NCI-H748 (cell line): ENCODE data around the gene IMMP2L.
A peak's percentile ranks its signal among the peaks of the same experiment; 100 is the strongest.

Experiments used
- DNase-seq: peaks from one replicate; lab custom pipeline; 2025; ENCODE audit not compliant: unreplicated experiment; lab: John Stamatoyannopoulos, UW

IMMP2L gene

GRCh38 chr7:111232249-111233084 is 329.8 kb downstream of the IMMP2L start:
- no peak for DNase-seq

- no peak for DNase-seq
Observed at GRCh38 chr7:111229916-111230315, 332.4 kb downstream of the IMMP2L start.

- DNase-seq, result no peak
Observed at GRCh38 chr7:111229181-111229740, 333.0 kb downstream of the IMMP2L start.

- no peak for DNase-seq
Observed at GRCh38 chr7:111228437-111228836, 333.9 kb downstream of the IMMP2L start.

- DNase-seq, result no peak
Observed at GRCh38 chr7:111226800-111227199, 335.5 kb downstream of the IMMP2L start.

- DNase-seq, result no peak
Observed at GRCh38 chr7:111224354-111225231, 337.7 kb downstream of the IMMP2L start.

GRCh38 chr7:111223802-111224253 is 338.5 kb downstream of the IMMP2L start:
- no peak for DNase-seq

- no peak for DNase-seq
Observed at GRCh38 chr7:111215550-111215949, 346.7 kb downstream of the IMMP2L start.

GRCh38 chr7:111212857-111213523 is 349.3 kb downstream of the IMMP2L start:
- DNase-seq, result no peak

- no peak for DNase-seq
Observed at GRCh38 chr7:111210996-111211395, 351.3 kb downstream of the IMMP2L start.

- no peak for DNase-seq
Observed at GRCh38 chr7:111210043-111210442, 352.2 kb downstream of the IMMP2L start.

- DNase-seq, result no peak
Observed at GRCh38 chr7:111205251-111205650, 357.0 kb downstream of the IMMP2L start.

- no peak for DNase-seq
Observed at GRCh38 chr7:111202321-111202720, 360.0 kb downstream of the IMMP2L start.

GRCh38 chr7:111199643-111200042 is 362.6 kb downstream of the IMMP2L start:
- DNase-seq, result no peak

- no peak for DNase-seq
Observed at GRCh38 chr7:111198255-111198654, 364.0 kb downstream of the IMMP2L start.

GRCh38 chr7:111196655-111197054 is 365.6 kb downstream of the IMMP2L start:
- no peak for DNase-seq

- DNase-seq, result peak; percentile 27
Observed at GRCh38 chr7:111192614-111193413, 369.5 kb downstream of the IMMP2L start.

GRCh38 chr7:111190804-111191203 is 371.5 kb downstream of the IMMP2L start:
- DNase-seq, result no peak

- no peak for DNase-seq
Observed at GRCh38 chr7:111184987-111185386, 377.3 kb downstream of the IMMP2L start.

GRCh38 chr7:111183321-111183720 is 379.0 kb downstream of the IMMP2L start:
- no peak for DNase-seq
